ENCODE results near the gene TFAP2B.

- no peak for TF ChIP-seq CTCF (IDR thresholded peaks at IDR 0.05)
- TF ChIP-seq POLR2A (IDR thresholded peaks at IDR 0.05): no peak
These were observed 26.9 kb downstream of the TFAP2B start for GRCh38 chr6:50845499-50846143.

All from thyroid gland (tissue), 4 donors.